ENCODE data around the gene STXBP6. TPM values are rescaled to one million over a fixed set of nuclear protein-coding genes. Genes with fewer than 3 reads are reported as not detected.

The STXBP6 gene
- total and polyA plus RNA-seq, 2 experiments from 2014 or later = 19.7 to 29.0 TPM

GRCh38 chr14:24783791-24784190 is 266.2 kb downstream of the STXBP6 start:
- no peaks in the 10 kb centered on the region for H3K36me3 Mint-ChIP-seq (ENCODE audit: low read depth)
- Histone ChIP-seq H3K27ac (ENCODE audit: low read depth) (no peak overlapping the region), H4K20me1 (replicated peaks; ENCODE audit: insufficient read depth) (no peaks in the 10 kb centered on the region), H3K4me2 (no peak overlapping the region), H3K36me3 (ENCODE audit: insufficient read depth) (no peaks in the 10 kb centered on the region), H3K9me2 (ENCODE audit: insufficient read depth) (peaks cover 20% of the 10 kb centered on the region), H3K4me3 (no peak overlapping the region), H3F3A (replicated peaks; ENCODE audit: low read depth) (no peaks in the 10 kb centered on the region), H3K27me3 (ENCODE audit: insufficient read depth) (no peaks in the 10 kb centered on the region), H2AFZ (no peak overlapping the region), H3K79me2 (replicated peaks; ENCODE audit: insufficient read depth) (no peaks in the 10 kb centered on the region), H3K4me1 (ENCODE audit: insufficient read depth) (no peaks in the 10 kb centered on the region)
- no peak for TF ChIP-seq STAT1 (IDR thresholded peaks at IDR 0.05; ENCODE audit: unreplicated experiment)
- no peak for TF ChIP-seq JUNB (IDR thresholded peaks at IDR 0.05; ENCODE audit: unreplicated experiment)
- TF ChIP-seq ETS1 (IDR thresholded peaks at IDR 0.05) = no peak
- no peak for TF ChIP-seq CREB1 (CRISPR knock-in tag; IDR thresholded peaks at IDR 0.05; ENCODE audit: low read depth)
- no peak for TF ChIP-seq ZNF331 (CRISPR knock-in tag; IDR thresholded peaks at IDR 0.05; ENCODE audit: low read depth)
- no peak for TF ChIP-seq NANOG (IDR thresholded peaks at IDR 0.05; ENCODE audit: borderline replicate concordance)
- TF ChIP-seq, protein P1, sequence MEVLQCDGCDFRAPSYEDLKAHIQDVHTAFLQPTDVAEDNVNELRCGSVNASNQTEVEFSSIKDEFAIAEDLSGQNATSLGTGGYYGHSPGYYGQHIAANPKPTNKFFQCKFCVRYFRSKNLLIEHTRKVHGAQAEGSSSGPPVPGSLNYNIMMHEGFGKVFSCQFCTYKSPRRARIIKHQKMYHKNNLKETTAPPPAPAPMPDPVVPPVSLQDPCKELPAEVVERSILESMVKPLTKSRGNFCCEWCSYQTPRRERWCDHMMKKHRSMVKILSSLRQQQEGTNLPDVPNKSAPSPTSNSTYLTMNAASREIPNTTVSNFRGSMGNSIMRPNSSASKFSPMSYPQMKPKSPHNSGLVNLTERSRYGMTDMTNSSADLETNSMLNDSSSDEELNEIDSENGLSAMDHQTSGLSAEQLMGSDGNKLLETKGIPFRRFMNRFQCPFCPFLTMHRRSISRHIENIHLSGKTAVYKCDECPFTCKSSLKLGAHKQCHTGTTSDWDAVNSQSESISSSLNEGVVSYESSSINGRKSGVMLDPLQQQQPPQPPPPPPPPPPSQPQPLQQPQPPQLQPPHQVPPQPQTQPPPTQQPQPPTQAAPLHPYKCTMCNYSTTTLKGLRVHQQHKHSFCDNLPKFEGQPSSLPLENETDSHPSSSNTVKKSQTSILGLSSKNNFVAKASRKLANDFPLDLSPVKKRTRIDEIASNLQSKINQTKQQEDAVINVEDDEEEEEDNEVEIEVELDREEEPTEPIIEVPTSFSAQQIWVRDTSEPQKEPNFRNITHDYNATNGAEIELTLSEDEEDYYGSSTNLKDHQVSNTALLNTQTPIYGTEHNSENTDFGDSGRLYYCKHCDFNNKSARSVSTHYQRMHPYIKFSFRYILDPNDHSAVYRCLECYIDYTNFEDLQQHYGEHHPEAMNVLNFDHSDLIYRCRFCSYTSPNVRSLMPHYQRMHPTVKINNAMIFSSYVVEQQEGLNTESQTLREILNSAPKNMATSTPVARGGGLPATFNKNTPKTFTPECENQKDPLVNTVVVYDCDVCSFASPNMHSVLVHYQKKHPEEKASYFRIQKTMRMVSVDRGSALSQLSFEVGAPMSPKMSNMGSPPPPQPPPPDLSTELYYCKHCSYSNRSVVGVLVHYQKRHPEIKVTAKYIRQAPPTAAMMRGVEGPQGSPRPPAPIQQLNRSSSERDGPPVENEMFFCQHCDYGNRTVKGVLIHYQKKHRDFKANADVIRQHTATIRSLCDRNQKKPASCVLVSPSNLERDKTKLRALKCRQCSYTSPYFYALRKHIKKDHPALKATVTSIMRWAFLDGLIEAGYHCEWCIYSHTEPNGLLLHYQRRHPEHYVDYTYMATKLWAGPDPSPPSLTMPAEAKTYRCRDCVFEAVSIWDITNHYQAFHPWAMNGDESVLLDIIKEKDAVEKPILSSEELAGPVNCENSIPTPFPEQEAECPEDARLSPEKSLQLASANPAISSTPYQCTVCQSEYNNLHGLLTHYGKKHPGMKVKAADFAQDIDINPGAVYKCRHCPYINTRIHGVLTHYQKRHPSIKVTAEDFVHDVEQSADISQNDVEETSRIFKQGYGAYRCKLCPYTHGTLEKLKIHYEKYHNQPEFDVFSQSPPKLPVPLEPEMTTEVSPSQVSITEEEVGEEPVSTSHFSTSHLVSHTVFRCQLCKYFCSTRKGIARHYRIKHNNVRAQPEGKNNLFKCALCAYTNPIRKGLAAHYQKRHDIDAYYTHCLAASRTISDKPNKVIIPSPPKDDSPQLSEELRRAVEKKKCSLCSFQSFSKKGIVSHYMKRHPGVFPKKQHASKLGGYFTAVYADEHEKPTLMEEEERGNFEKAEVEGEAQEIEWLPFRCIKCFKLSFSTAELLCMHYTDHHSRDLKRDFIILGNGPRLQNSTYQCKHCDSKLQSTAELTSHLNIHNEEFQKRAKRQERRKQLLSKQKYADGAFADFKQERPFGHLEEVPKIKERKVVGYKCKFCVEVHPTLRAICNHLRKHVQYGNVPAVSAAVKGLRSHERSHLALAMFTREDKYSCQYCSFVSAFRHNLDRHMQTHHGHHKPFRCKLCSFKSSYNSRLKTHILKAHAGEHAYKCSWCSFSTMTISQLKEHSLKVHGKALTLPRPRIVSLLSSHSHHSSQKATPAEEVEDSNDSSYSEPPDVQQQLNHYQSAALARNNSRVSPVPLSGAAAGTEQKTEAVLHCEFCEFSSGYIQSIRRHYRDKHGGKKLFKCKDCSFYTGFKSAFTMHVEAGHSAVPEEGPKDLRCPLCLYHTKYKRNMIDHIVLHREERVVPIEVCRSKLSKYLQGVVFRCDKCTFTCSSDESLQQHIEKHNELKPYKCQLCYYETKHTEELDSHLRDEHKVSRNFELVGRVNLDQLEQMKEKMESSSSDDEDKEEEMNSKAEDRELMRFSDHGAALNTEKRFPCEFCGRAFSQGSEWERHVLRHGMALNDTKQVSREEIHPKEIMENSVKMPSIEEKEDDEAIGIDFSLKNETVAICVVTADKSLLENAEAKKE (CRISPR knock-in tag; IDR thresholded peaks at IDR 0.05) = no peak
- TF ChIP-seq, protein P2, sequence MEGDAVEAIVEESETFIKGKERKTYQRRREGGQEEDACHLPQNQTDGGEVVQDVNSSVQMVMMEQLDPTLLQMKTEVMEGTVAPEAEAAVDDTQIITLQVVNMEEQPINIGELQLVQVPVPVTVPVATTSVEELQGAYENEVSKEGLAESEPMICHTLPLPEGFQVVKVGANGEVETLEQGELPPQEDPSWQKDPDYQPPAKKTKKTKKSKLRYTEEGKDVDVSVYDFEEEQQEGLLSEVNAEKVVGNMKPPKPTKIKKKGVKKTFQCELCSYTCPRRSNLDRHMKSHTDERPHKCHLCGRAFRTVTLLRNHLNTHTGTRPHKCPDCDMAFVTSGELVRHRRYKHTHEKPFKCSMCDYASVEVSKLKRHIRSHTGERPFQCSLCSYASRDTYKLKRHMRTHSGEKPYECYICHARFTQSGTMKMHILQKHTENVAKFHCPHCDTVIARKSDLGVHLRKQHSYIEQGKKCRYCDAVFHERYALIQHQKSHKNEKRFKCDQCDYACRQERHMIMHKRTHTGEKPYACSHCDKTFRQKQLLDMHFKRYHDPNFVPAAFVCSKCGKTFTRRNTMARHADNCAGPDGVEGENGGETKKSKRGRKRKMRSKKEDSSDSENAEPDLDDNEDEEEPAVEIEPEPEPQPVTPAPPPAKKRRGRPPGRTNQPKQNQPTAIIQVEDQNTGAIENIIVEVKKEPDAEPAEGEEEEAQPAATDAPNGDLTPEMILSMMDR (conservative IDR thresholded peaks at IDR 0.05; ENCODE audit: low read depth in 2 of 2) = no peak
- TF ChIP-seq ZNF114 (CRISPR knock-in tag; IDR thresholded peaks at IDR 0.05) = no peak
- no peaks in the 10 kb centered on the region for H3K9me3 Mint-ChIP-seq
- no peaks in the 10 kb centered on the region for H3K27me3 Mint-ChIP-seq (ENCODE audit: insufficient read depth, low read depth, poor library complexity)
- ATAC-seq (no peak), DNase-seq (ENCODE audit: low spot score) (no peak)
- no peak overlapping the region for H3K27ac Mint-ChIP-seq
- H3K4me3 Mint-ChIP-seq = no peak overlapping the region
- H3K4me1 Mint-ChIP-seq = no peaks in the 10 kb centered on the region

Measured in GM23338 (cell line).